Muscle layer of duodenum (tissue), 2 donors: ENCODE data around the gene NEK7.
"Not testable (repeated sequence)": the region's sequence is repeated elsewhere in the genome, so short reads cannot be mapped to it uniquely, and the experiment has no call there.

Experiments
- H3K27ac ChIP-seq: one replicate; pipeline ENCODE4 v1.7.0; 2013; ENCODE audit warnings: mild to moderate bottlenecking, low read length
- H3K27me3 ChIP-seq: one replicate; pipeline ENCODE4 v1.7.0; 2013; ENCODE audit warnings: low read depth, mild to moderate bottlenecking, control low read depth, low read length
- H3K36me3 ChIP-seq, 2 donors: one replicate each; pipeline ENCODE4 v1.7.0; 2013; ENCODE audit warnings: low read length in 2 of 2, control low read depth in 1 of 2, mild to moderate bottlenecking in 1 of 2; ENCODE audit not compliant: insufficient read depth in 2 of 2, control insufficient read depth in 1 of 2
- H3K4me1 ChIP-seq, 2 donors: one replicate each; pipeline ENCODE4 v1.7.0; 2013; ENCODE audit warnings: low read length in 2 of 2, mild to moderate bottlenecking in 2 of 2, control low read depth in 1 of 2, moderate library complexity in 1 of 2; ENCODE audit not compliant: insufficient read depth in 2 of 2, control insufficient read depth in 1 of 2
- H3K4me3 ChIP-seq, 2 donors: one replicate each; pipeline ENCODE4 v1.7.0; 2013; ENCODE audit warnings: low read length in 2 of 2, low read depth in 1 of 2, mild to moderate bottlenecking in 1 of 2
- H3K9me3 ChIP-seq, 2 donors: one replicate each; pipeline ENCODE4 v1.7.0; 2013; ENCODE audit warnings: low read length in 2 of 2, control low read depth in 1 of 2, mild to moderate bottlenecking in 1 of 2; ENCODE audit not compliant: control insufficient read depth in 1 of 2
- donor health status: healthy.

The NEK7 gene

GRCh38 chr1:198211696-198212095 is 54.9 kb downstream of the NEK7 start:
- Histone ChIP-seq H3K36me3 (peaks cover 4 to 9% of the 10 kb centered on the region in 2 donors), H3K27me3 (no peaks in the 10 kb centered on the region), H3K4me3 (no peak overlapping the region)

GRCh38 chr1:198212126-198212525 is 55.3 kb downstream of the NEK7 start:
- H3K27me3 ChIP-seq: no peaks in the 10 kb centered on the region

More at GRCh38 chr1:198211696-198212095, 54.9 kb downstream of the NEK7 start:
- Histone ChIP-seq H3K9me3 (peaks cover 3 to 6% of the 10 kb centered on the region in 2 donors), H3K4me1 (no peaks in the 10 kb centered on the region), H3K27ac (no peak overlapping the region)

GRCh38 chr1:198212675-198213074 is 55.9 kb downstream of the NEK7 start:
- Histone ChIP-seq H3K27me3 (no peaks in the 10 kb centered on the region), H3K4me1 (no peaks in the 10 kb centered on the region), H3K36me3 (peaks cover 4 to 9% of the 10 kb centered on the region in 2 donors), H3K27ac (no peak overlapping the region), H3K9me3 (peaks cover 3 to 6% of the 10 kb centered on the region in 2 donors), H3K4me3 (no peak overlapping the region)

More at GRCh38 chr1:198212126-198212525, 55.3 kb downstream of the NEK7 start:
- Histone ChIP-seq H3K9me3 (peaks cover 3 to 6% of the 10 kb centered on the region in 2 donors), H3K27ac (no peak overlapping the region), H3K4me1 (no peaks in the 10 kb centered on the region), H3K36me3 (peaks cover 4 to 9% of the 10 kb centered on the region in 2 donors), H3K4me3 (no peak overlapping the region)

GRCh38 chr1:198214924-198215323 is 58.1 kb downstream of the NEK7 start:
- no peaks in the 10 kb centered on the region for H3K27me3 ChIP-seq
- no peak overlapping the region for H3K27ac ChIP-seq
- no peaks in the 10 kb centered on the region for H3K4me1 ChIP-seq
- no peak overlapping the region for H3K4me3 ChIP-seq
- H3K36me3 ChIP-seq: peaks cover 4 to 9% of the 10 kb centered on the region in 2 donors
- peaks cover 3 to 6% of the 10 kb centered on the region in 2 donors for H3K9me3 ChIP-seq

- Histone ChIP-seq H3K4me1 (no peaks in the 10 kb centered on the region), H3K27ac (no peak overlapping the region), H3K9me3 (no peaks in the 10 kb centered on the region), H3K36me3 (no peaks in the 10 kb centered on the region), H3K27me3 (no peaks in the 10 kb centered on the region), H3K4me3 (no peak overlapping the region)
Observed at GRCh38 chr1:198220428-198220827, 63.6 kb downstream of the NEK7 start.

- H3K27ac ChIP-seq, H3K9me3 ChIP-seq, H3K27me3 ChIP-seq, H3K4me3 ChIP-seq, H3K4me1 ChIP-seq, H3K36me3 ChIP-seq: not testable (repeated sequence)
Observed at GRCh38 chr1:198227010-198227409, 70.2 kb downstream of the NEK7 start.

GRCh38 chr1:198227454-198227853 is 70.7 kb downstream of the NEK7 start:
- not testable (repeated sequence) for H3K27me3 ChIP-seq, H3K27ac ChIP-seq, H3K4me3 ChIP-seq, H3K36me3 ChIP-seq, H3K4me1 ChIP-seq, H3K9me3 ChIP-seq

- Histone ChIP-seq H3K27ac (no peak overlapping the region), H3K36me3 (no peaks in the 10 kb centered on the region), H3K27me3 (no peaks in the 10 kb centered on the region), H3K4me1 (peaks cover 0 to 2% of the 10 kb centered on the region in 2 donors), H3K9me3 (no peaks in the 10 kb centered on the region), H3K4me3 (no peak overlapping the region)
Observed at GRCh38 chr1:198228925-198229324, 72.1 kb downstream of the NEK7 start.

- peaks cover 6 to 10% of the 10 kb centered on the region in 2 donors for H3K4me1 ChIP-seq
- no peak overlapping the region for H3K4me3 ChIP-seq
- H3K36me3 ChIP-seq: peaks cover 0 to 3% of the 10 kb centered on the region in 2 donors
- no peaks in the 10 kb centered on the region for H3K27me3 ChIP-seq
- no peaks in the 10 kb centered on the region for H3K9me3 ChIP-seq
- no peak overlapping the region for H3K27ac ChIP-seq
Observed at GRCh38 chr1:198231779-198232178, 75.0 kb downstream of the NEK7 start.

GRCh38 chr1:198232378-198232777 is 75.6 kb downstream of the NEK7 start:
- Histone ChIP-seq H3K4me1 (peaks cover 6 to 10% of the 10 kb centered on the region in 2 donors), H3K27me3 (no peaks in the 10 kb centered on the region), H3K4me3 (no peak overlapping the region), H3K27ac (no peak overlapping the region), H3K9me3 (no peaks in the 10 kb centered on the region), H3K36me3 (peaks cover 0 to 5% of the 10 kb centered on the region in 2 donors)

- H3K4me3 ChIP-seq: no peak overlapping the region
- H3K27me3 ChIP-seq: no peaks in the 10 kb centered on the region
- H3K4me1 ChIP-seq: peaks cover 6 to 10% of the 10 kb centered on the region in 2 donors
- peaks cover 0 to 5% of the 10 kb centered on the region in 2 donors for H3K36me3 ChIP-seq
- no peaks in the 10 kb centered on the region for H3K9me3 ChIP-seq
- no peak overlapping the region for H3K27ac ChIP-seq
Observed at GRCh38 chr1:198232940-198233675, 76.3 kb downstream of the NEK7 start.
